ENCODE results near the gene DHX8.

Gene DHX8

DNA sequence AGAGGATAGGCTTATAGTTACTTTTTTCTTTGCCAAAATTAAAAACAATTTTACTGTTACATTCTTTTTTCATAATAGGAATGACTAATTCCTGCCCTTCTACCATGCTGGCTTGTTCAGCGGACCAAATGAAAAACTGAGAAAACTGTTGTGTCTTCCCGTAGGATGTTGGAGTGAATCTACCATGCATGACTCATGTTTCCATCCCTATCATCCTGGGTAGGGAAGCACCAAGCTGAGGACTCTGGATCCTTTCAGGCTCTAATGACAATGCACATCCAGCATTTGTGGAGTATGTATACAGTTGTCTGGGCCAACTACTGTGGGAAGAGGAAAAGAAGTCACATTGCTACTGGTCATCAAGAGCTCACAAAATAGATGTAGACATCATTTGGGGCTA lies 41.1 kb upstream of the DHX8 start:
- Histone ChIP-seq H3K4me3 (replicated peaks; ENCODE audit: low read depth, low read length) (no peak overlapping the region), H3K36me3 (ENCODE audit: control insufficient read depth, insufficient read depth, low read length) (no peaks in the 10 kb centered on the region), H3K27me3 (replicated peaks; ENCODE audit: control insufficient read depth, insufficient read depth, low read length) (no peaks in the 10 kb centered on the region; the same call in 1 of the 2 replicates)
- TF ChIP-seq, protein P1, sequence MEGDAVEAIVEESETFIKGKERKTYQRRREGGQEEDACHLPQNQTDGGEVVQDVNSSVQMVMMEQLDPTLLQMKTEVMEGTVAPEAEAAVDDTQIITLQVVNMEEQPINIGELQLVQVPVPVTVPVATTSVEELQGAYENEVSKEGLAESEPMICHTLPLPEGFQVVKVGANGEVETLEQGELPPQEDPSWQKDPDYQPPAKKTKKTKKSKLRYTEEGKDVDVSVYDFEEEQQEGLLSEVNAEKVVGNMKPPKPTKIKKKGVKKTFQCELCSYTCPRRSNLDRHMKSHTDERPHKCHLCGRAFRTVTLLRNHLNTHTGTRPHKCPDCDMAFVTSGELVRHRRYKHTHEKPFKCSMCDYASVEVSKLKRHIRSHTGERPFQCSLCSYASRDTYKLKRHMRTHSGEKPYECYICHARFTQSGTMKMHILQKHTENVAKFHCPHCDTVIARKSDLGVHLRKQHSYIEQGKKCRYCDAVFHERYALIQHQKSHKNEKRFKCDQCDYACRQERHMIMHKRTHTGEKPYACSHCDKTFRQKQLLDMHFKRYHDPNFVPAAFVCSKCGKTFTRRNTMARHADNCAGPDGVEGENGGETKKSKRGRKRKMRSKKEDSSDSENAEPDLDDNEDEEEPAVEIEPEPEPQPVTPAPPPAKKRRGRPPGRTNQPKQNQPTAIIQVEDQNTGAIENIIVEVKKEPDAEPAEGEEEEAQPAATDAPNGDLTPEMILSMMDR (IDR thresholded peaks at IDR 0.05; ENCODE audit: insufficient read depth, low read length, poor library complexity, severe bottlenecking): no peak
- no peak for DNase-seq (ENCODE audit: extremely low read depth, insufficient read length)

GRCh38 chr17:43443381-43443780 lies 40.4 kb upstream of the DHX8 start:
- Histone ChIP-seq H3K4me3 (replicated peaks; ENCODE audit: low read depth, low read length) (no peak overlapping the region), H3K27me3 (replicated peaks; ENCODE audit: control insufficient read depth, insufficient read depth, low read length) (no peaks in the 10 kb centered on the region; the same call in 1 of the 2 replicates), H3K36me3 (ENCODE audit: control insufficient read depth, insufficient read depth, low read length) (no peaks in the 10 kb centered on the region)
- TF ChIP-seq, protein P1 (IDR thresholded peaks at IDR 0.05; ENCODE audit: insufficient read depth, low read length, poor library complexity, severe bottlenecking): no peak
- DNase-seq (ENCODE audit: extremely low read depth, insufficient read length): no peak

GRCh38 chr17:43444223-43445008 lies 39.4 kb upstream of the DHX8 start:
- H3K4me3 ChIP-seq (replicated peaks; ENCODE audit: low read depth, low read length): no peak overlapping the region
- DNase-seq (ENCODE audit: extremely low read depth, insufficient read length): no peak
- TF ChIP-seq, protein P1 (IDR thresholded peaks at IDR 0.05; ENCODE audit: insufficient read depth, low read length, poor library complexity, severe bottlenecking): no peak
- H3K36me3 ChIP-seq (ENCODE audit: control insufficient read depth, insufficient read depth, low read length): no peaks in the 10 kb centered on the region
- H3K27me3 ChIP-seq (replicated peaks; ENCODE audit: control insufficient read depth, insufficient read depth, low read length): no peaks in the 10 kb centered on the region

GRCh38 chr17:43445009-43445589 lies 38.7 kb upstream of the DHX8 start:
- no peaks in the 10 kb centered on the region for H3K36me3 ChIP-seq (ENCODE audit: control insufficient read depth, insufficient read depth, low read length)

GRCh38 chr17:43446773-43447172 lies 37.0 kb upstream of the DHX8 start:
- TF ChIP-seq, protein P1 (IDR thresholded peaks at IDR 0.05; ENCODE audit: insufficient read depth, low read length, poor library complexity, severe bottlenecking): no peak
- Histone ChIP-seq H3K27me3 (replicated peaks; ENCODE audit: control insufficient read depth, insufficient read depth, low read length) (no peaks in the 10 kb centered on the region), H3K4me3 (replicated peaks; ENCODE audit: low read depth, low read length) (no peak overlapping the region), H3K36me3 (ENCODE audit: control insufficient read depth, insufficient read depth, low read length) (no peaks in the 10 kb centered on the region)
- DNase-seq (ENCODE audit: extremely low read depth, insufficient read length): no peak

More at GRCh38 chr17:43445009-43445589, 38.7 kb upstream of the DHX8 start:
- Histone ChIP-seq H3K4me3 (replicated peaks; ENCODE audit: low read depth, low read length) (no peak overlapping the region), H3K27me3 (replicated peaks; ENCODE audit: control insufficient read depth, insufficient read depth, low read length) (no peaks in the 10 kb centered on the region)
- TF ChIP-seq, protein P1 (IDR thresholded peaks at IDR 0.05; ENCODE audit: insufficient read depth, low read length, poor library complexity, severe bottlenecking): no peak
- DNase-seq (ENCODE audit: extremely low read depth, insufficient read length): no peak
